HUES6 (cell line): Measurements from ENCODE around the gene TMEM256.

Source experiments
- H3K27ac ChIP-seq: 2 replicates; pipeline ENCODE4 v1.7.0; 2013; ENCODE audit warnings: low read depth, mild to moderate bottlenecking, low read length, inconsistent platforms
- H3K27me3 ChIP-seq: 2 replicates; pipeline ENCODE4 v1.6.1; 2013; ENCODE audit warnings: low read length; ENCODE audit not compliant: control insufficient read depth, insufficient read depth
- H3K36me3 ChIP-seq: 2 replicates; pipeline ENCODE4 v1.6.1; 2013; ENCODE audit warnings: low read length; ENCODE audit not compliant: control insufficient read depth, insufficient read depth
- H3K4me1 ChIP-seq: 2 replicates; pipeline ENCODE4 v1.6.1; 2013; ENCODE audit warnings: low read length; ENCODE audit not compliant: control insufficient read depth, insufficient read depth
- H3K4me3 ChIP-seq: 2 replicates; pipeline ENCODE4 v1.5.1; 2013; ENCODE audit warnings: low read depth, low read length
- H3K9ac ChIP-seq: one replicate; pipeline ENCODE4 v1.6.1; 2013; ENCODE audit warnings: mild to moderate bottlenecking, low read length
- H3K9me3 ChIP-seq: 2 replicates; pipeline ENCODE4 v1.6.1; 2013; ENCODE audit warnings: low read depth, low read length; ENCODE audit not compliant: control insufficient read depth, insufficient read depth

The TMEM256 gene

DNA sequence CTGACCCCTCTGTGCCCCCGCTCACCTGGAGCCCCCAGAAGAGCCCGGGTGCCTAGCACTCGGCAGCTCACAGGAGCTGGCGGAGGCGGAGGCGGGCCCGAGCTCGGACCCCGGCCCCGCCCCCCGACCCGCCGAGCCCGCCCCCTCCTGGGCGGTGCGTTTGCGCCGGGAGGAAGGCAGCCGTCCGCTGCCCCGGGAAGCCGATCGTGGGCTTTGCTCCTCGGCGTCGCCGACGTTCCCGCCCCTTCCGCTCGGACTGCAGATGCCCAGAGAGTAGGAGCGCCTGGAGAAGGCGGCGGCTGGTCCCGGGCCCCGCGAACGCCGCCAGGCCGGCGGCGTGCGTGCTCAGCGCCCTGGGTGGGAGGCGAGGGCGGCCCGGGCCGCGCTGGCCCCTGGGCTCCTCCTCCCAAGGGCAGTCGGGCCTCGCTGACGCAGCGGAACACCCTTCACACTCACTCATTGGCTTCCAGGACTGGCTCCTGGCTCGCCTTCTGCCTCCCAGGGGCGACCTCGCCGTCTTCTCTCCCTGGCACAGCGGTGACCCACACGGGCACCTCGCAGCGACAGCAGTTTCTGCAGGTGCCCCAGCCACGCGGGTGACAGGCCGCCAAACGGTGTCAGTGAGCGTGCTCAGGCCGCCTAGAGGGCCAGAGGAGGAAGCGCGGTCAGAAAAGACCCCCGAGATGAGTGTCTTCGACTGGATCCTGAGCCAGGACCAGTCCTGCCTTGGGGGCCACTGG is 9.3 kb downstream of the TMEM256 start, which contains the start of gene PLSCR3:
TSS of gene PLSCR3 (minus strand) at position 74 of the 740 bp plus-strand sequence. CDS start 415 bp downstream, outside the sequence.
- no peak within 1 kb of the TSS for H3K27ac ChIP-seq
- peak within 1 kb of the TSS; percentile 66 for H3K4me3 ChIP-seq
- H3K36me3 ChIP-seq, result peaks cover 26% of the 10 kb centered on the region
- H3K27me3 ChIP-seq, result no peaks in the 10 kb centered on the region
- H3K9ac ChIP-seq, result peak within 1 kb of the TSS; percentile 40
- no peaks in the 10 kb centered on the region for H3K9me3 ChIP-seq
- H3K4me1 ChIP-seq, result peaks cover 11% of the 10 kb centered on the region; the same call in 1 of the 2 replicates

DNA sequence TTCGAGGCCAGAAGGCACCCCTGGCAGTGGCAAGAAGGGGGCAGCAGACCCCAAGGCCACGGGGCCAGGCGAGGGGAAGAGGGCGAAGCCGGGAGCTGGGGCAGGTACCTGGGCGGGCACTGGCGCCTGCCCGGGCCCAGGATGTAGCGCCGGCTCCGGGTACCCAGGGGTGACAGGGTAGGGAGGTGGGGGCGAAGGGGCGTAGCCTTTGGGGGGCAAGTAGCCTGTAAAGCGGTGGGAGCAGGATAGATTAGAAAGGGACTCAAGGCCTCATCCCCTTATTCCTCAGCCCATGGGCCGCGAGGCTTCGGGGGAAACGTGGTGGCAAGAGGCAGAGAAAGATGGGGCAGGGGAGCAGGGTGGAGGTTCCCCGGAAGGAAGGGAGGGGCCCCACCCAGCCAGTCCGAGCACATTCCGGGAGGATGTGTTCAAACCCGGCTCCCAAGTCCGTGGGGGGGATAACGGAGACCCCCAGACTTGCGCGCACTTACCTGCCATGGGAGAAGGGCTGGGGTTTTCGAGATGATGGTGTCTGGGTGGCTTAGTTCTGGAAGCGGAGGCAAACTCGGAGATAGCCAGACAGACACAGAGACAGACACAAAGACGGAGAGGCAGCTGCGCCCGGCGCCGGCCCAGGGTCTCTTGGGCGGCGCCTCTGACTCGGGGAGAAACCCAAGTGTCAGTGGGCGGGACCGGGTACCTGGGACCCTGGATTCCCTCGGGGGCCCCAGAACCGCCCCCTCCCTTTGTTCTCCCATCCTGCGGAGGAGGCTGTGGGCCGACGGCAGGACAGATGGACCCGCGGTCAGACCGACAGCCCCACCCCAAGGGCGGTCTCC is 10.1 kb downstream of the TMEM256 start:
- H3K4me1 ChIP-seq, result peaks cover 11% of the 10 kb centered on the region; the same call in 1 of the 2 replicates
- H3K27me3 ChIP-seq, result no peaks in the 10 kb centered on the region
- H3K36me3 ChIP-seq, result peaks cover 33% of the 10 kb centered on the region
- peak overlapping the region; percentile 40 for H3K9ac ChIP-seq
- H3K9me3 ChIP-seq, result no peaks in the 10 kb centered on the region
- H3K4me3 ChIP-seq, result peak overlapping the region; percentile 66
- H3K27ac ChIP-seq, result no peak overlapping the region

- Histone ChIP-seq H3K27ac (no peak overlapping the region), H3K4me3 (peak overlapping the region; percentile 66), H3K9ac (no peak overlapping the region), H3K27me3 (no peaks in the 10 kb centered on the region), H3K36me3 (peaks cover 42% of the 10 kb centered on the region), H3K9me3 (no peaks in the 10 kb centered on the region), H3K4me1 (peaks cover 11% of the 10 kb centered on the region; the same call in 1 of the 2 replicates)
Observed at GRCh38 chr17:7392696-7393612, 10.9 kb downstream of the TMEM256 start.

GRCh38 chr17:7391307-7391706 is 12.6 kb downstream of the TMEM256 start:
- Histone ChIP-seq H3K36me3 (peaks cover 52% of the 10 kb centered on the region), H3K27ac (no peak overlapping the region), H3K9ac (no peak overlapping the region), H3K4me1 (peaks cover 11% of the 10 kb centered on the region; the same call in 1 of the 2 replicates), H3K9me3 (no peaks in the 10 kb centered on the region), H3K27me3 (no peaks in the 10 kb centered on the region), H3K4me3 (no peak overlapping the region)

GRCh38 chr17:7389924-7390910 is 13.7 kb downstream of the TMEM256 start:
- H3K9ac ChIP-seq, result no peak overlapping the region
- no peak overlapping the region for H3K27ac ChIP-seq
- peaks cover 54% of the 10 kb centered on the region for H3K36me3 ChIP-seq
- no peak overlapping the region for H3K4me3 ChIP-seq
- peaks cover 11% of the 10 kb centered on the region; the same call in 1 of the 2 replicates for H3K4me1 ChIP-seq
- no peaks in the 10 kb centered on the region for H3K27me3 ChIP-seq
- no peaks in the 10 kb centered on the region for H3K9me3 ChIP-seq

- H3K9me3 ChIP-seq, result no peaks in the 10 kb centered on the region
- H3K27me3 ChIP-seq, result peaks cover 9% of the 10 kb centered on the region
Observed at GRCh38 chr17:7388856-7389255, 15.0 kb downstream of the TMEM256 start.

DNA sequence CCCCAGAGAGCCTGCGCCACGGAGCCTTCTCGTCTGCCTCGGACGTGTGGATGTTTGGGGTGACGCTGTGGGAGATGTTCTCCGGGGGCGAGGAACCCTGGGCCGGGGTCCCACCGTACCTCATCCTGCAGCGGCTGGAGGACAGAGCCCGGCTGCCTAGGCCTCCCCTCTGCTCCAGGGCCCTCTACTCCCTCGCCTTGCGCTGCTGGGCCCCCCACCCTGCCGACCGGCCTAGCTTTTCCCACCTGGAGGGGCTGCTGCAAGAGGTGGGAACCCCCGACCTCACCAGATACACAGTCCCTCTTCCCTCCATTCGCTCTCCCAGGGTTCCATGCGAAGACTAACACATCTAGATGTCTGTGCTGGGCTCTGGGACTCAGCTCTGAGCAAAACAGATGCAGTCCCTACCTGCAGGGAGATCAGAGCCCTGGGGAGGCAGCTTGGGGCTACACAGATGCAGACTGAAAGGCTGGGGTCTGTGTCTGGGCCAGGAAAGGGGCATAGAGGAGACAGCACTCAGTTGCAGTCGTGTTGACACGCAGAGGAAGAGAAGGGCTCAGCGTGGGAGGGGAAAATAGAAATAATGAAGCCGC is 19.3 kb downstream of the TMEM256 start:
- no peaks in the 10 kb centered on the region for H3K9me3 ChIP-seq
- peaks cover 26% of the 10 kb centered on the region for H3K4me1 ChIP-seq
- peak overlapping the region; percentile 42 for H3K9ac ChIP-seq
- peaks cover 50% of the 10 kb centered on the region for H3K27me3 ChIP-seq
- H3K36me3 ChIP-seq, result peaks cover 28% of the 10 kb centered on the region
- peak overlapping the region; percentile 54 for H3K4me3 ChIP-seq
- no peak overlapping the region for H3K27ac ChIP-seq

More at GRCh38 chr17:7388856-7389255, 15.0 kb downstream of the TMEM256 start:
- H3K36me3 ChIP-seq, result peaks cover 54% of the 10 kb centered on the region
- H3K4me3 ChIP-seq, result no peak overlapping the region
- no peak overlapping the region for H3K27ac ChIP-seq
- no peak overlapping the region for H3K9ac ChIP-seq
- H3K4me1 ChIP-seq, result peaks cover 14% of the 10 kb centered on the region

DNA sequence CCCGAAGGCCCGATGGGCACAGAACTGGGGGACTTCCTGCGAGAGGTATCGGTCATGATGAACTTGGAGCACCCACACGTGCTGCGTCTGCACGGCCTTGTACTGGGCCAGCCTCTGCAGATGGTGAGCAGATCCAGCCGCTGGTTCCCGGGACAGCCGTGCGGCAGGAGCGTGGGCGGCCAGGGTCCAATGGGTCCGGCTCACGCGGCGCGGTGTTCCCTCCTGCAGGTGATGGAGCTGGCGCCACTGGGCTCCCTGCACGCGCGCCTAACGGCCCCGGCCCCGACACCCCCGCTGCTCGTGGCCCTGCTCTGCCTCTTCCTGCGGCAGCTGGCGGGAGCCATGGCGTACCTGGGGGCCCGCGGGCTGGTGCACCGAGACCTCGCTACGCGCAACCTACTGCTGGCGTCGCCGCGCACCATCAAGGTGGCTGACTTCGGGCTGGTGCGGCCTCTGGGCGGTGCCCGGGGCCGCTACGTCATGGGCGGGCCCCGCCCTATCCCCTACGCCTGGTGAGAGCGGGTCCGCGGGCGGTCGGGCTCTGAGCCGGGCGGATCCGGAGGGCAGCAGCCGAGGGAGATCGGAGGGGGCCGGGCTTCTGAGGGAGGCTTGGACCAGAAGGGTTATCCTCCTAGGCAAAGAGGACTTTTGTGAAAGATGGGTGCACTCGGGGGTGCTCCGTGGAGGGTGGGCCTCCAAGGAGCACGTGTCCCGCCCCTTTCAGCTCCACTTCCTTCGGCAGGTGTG is 20.0 kb downstream of the TMEM256 start:
- Histone ChIP-seq H3K4me3 (peak overlapping the region; percentile 54), H3K27ac (no peak overlapping the region), H3K9ac (peak overlapping the region; percentile 42), H3K36me3 (peaks cover 22% of the 10 kb centered on the region), H3K9me3 (peaks cover 4% of the 10 kb centered on the region; the same call in 1 of the 2 replicates), H3K27me3 (peaks cover 56% of the 10 kb centered on the region), H3K4me1 (peaks cover 26% of the 10 kb centered on the region)

GRCh38 chr17:7383371-7383741 is 20.5 kb downstream of the TMEM256 start:
- peaks cover 16% of the 10 kb centered on the region for H3K36me3 ChIP-seq
- peaks cover 56% of the 10 kb centered on the region for H3K27me3 ChIP-seq
- peaks cover 4% of the 10 kb centered on the region; the same call in 1 of the 2 replicates for H3K9me3 ChIP-seq
- peak overlapping the region; percentile 34 for H3K9ac ChIP-seq
- H3K4me1 ChIP-seq, result peaks cover 26% of the 10 kb centered on the region
- H3K27ac ChIP-seq, result no peak overlapping the region
- peak overlapping the region; percentile 54 for H3K4me3 ChIP-seq
